H9 (cell line): Measurements from ENCODE around the gene HHEX. TPM values are rescaled to one million over a fixed set of nuclear protein-coding genes. Genes with fewer than 3 reads are reported as not detected.
A peak's percentile ranks its signal among the peaks of the same experiment; 100 is the strongest.

Source experiments
- DNase-seq: peaks from one replicate; pipeline ENCODE4 v3.0.0-alpha.2; 2017
- H2AFZ ChIP-seq: one replicate; pipeline ENCODE4 v1.6.1; 2013; ENCODE audit warnings: mild to moderate bottlenecking, low read length, control low read depth, moderate library complexity
- H2AK5ac ChIP-seq: 2 replicates; pipeline ENCODE4 v1.6.1; 2013; ENCODE audit warnings: low read length, control low read depth, mixed read lengths; ENCODE audit not compliant: insufficient read length
- H2BK120ac ChIP-seq: one replicate; pipeline ENCODE4 v1.6.1; 2013; ENCODE audit warnings: low read depth, mild to moderate bottlenecking, low read length, control low read depth, inconsistent platforms; ENCODE audit not compliant: poor library complexity, severe bottlenecking
- H2BK12ac ChIP-seq: 2 replicates; pipeline ENCODE4 v1.6.1; 2013; ENCODE audit warnings: low read length, control low read depth, mixed read lengths, low read depth; ENCODE audit not compliant: insufficient read length
- H2BK15ac ChIP-seq: 2 replicates; pipeline ENCODE4 v1.6.1; 2013; ENCODE audit warnings: low read depth, low read length, control low read depth
- H2BK20ac ChIP-seq: one replicate; pipeline ENCODE4 v1.6.1; 2013; ENCODE audit warnings: low read depth, mild to moderate bottlenecking, low read length, control low read depth, inconsistent platforms; ENCODE audit not compliant: poor library complexity, severe bottlenecking
- H2BK5ac ChIP-seq: 2 replicates; pipeline ENCODE4 v1.6.1; 2013; ENCODE audit warnings: low read length, control low read depth, mixed read lengths; ENCODE audit not compliant: insufficient read length
- H3K14ac ChIP-seq: 2 replicates; pipeline ENCODE4 v1.6.1; 2013; ENCODE audit warnings: low read length, control low read depth; ENCODE audit not compliant: insufficient read depth
- H3K18ac ChIP-seq: 2 replicates; pipeline ENCODE4 v1.6.1; 2013; ENCODE audit warnings: low read depth, mild to moderate bottlenecking, mixed read lengths, low read length, control low read depth; ENCODE audit not compliant: insufficient read length
- H3K23ac ChIP-seq: 2 replicates; pipeline ENCODE4 v1.6.1; 2013; ENCODE audit warnings: low read length, control low read depth, mixed read lengths, low read depth; ENCODE audit not compliant: insufficient read length
- H3K23me2 ChIP-seq: 2 replicates; pipeline ENCODE4 v1.6.1; 2013; ENCODE audit warnings: low read depth, mild to moderate bottlenecking, mixed read lengths, low read length, control low read depth; ENCODE audit not compliant: insufficient read length, poor library complexity, severe bottlenecking
- H3K27ac ChIP-seq: 2 replicates; pipeline ENCODE4 v1.5.1; 2013; ENCODE audit warnings: low read length, control low read depth, mixed read lengths, low read depth; ENCODE audit not compliant: insufficient read length
- H3K27me3 ChIP-seq: 2 replicates; pipeline ENCODE4 v1.6.1; 2013; ENCODE audit warnings: low read length, control low read depth, inconsistent platforms; ENCODE audit not compliant: insufficient read depth
- H3K4ac ChIP-seq: 2 replicates; pipeline ENCODE4 v1.6.1; 2013; ENCODE audit warnings: low read depth, mild to moderate bottlenecking, control low read depth, inconsistent platforms, low read length, moderate library complexity
- H3K4me1 ChIP-seq: 2 replicates; pipeline ENCODE4 v1.6.1; 2013; ENCODE audit warnings: low read length, control low read depth, inconsistent platforms; ENCODE audit not compliant: insufficient read depth
- H3K4me2 ChIP-seq: 2 replicates; pipeline ENCODE4 v1.6.1; 2013; ENCODE audit warnings: low read length, control low read depth, mixed read lengths; ENCODE audit not compliant: insufficient read length, insufficient read depth
- H3K56ac ChIP-seq: 2 replicates; pipeline ENCODE4 v1.6.1; 2013; ENCODE audit warnings: low read depth, mild to moderate bottlenecking, mixed read lengths, low read length, control low read depth; ENCODE audit not compliant: insufficient read length
- H3K79me1 ChIP-seq: 2 replicates; pipeline ENCODE4 v1.6.1; 2013; ENCODE audit warnings: low read depth, mild to moderate bottlenecking, moderate library complexity, low read length, control low read depth, inconsistent platforms; ENCODE audit not compliant: insufficient read depth, poor library complexity, severe bottlenecking
- H3K79me2 ChIP-seq: 2 replicates; pipeline ENCODE4 v1.6.1; 2013; ENCODE audit warnings: low read length, control low read depth, inconsistent platforms; ENCODE audit not compliant: insufficient read depth
- H3K9ac ChIP-seq: 2 replicates; pipeline ENCODE4 v1.6.1; 2013; ENCODE audit warnings: low read length, control low read depth, mixed read lengths; ENCODE audit not compliant: insufficient read length; ENCODE audit errors: extremely low read depth
- H3K9me3 ChIP-seq: one replicate; pipeline ENCODE4 v1.6.1; 2013; ENCODE audit warnings: low read depth, low read length, inconsistent platforms; ENCODE audit not compliant: control insufficient read depth
- H3T11ph ChIP-seq: one replicate; pipeline ENCODE4 v1.6.1; 2013; ENCODE audit warnings: mild to moderate bottlenecking, low read length, control low read depth, inconsistent platforms
- H4K20me1 ChIP-seq: one replicate; pipeline ENCODE4 v1.6.1; 2013; ENCODE audit not compliant: control insufficient read depth, insufficient read length, insufficient read depth
- H4K5ac ChIP-seq: 2 replicates; pipeline ENCODE4 v1.6.1; 2013; ENCODE audit warnings: low read depth, mild to moderate bottlenecking, mixed read lengths, low read length, control low read depth; ENCODE audit not compliant: insufficient read length
- H4K8ac ChIP-seq: replicated peaks from 2 replicates; pipeline ENCODE4 v1.6.1; 2013; ENCODE audit warnings: low read length, control low read depth, mixed read lengths, low read depth; ENCODE audit not compliant: insufficient read length
- H4K91ac ChIP-seq: 2 replicates; pipeline ENCODE4 v1.6.1; 2013; ENCODE audit warnings: low read depth, mild to moderate bottlenecking, moderate library complexity, mixed read lengths, low read length, control low read depth; ENCODE audit not compliant: insufficient read length
- H3K27ac Mint-ChIP-seq, 3 experiments: 2 replicates in 2 of 3; 3 replicates in 1 of 3; pipeline ENCODE4 v1.8.0; 2020 to 2021; ENCODE audit warnings: mixed read lengths in 3 of 3, mild to moderate bottlenecking in 1 of 3, moderate library complexity in 1 of 3
- H3K27me3 Mint-ChIP-seq: 2 replicates; pipeline ENCODE4 v1.8.0; 2021; ENCODE audit warnings: low read depth, mild to moderate bottlenecking, moderate library complexity, mixed read lengths
- H3K36me3 Mint-ChIP-seq, 3 experiments: 2 replicates in 2 of 3; 3 replicates in 1 of 3; pipeline ENCODE4 v1.8.0; 2020 to 2021; ENCODE audit warnings: low read depth in 3 of 3, mixed read lengths in 3 of 3; ENCODE audit not compliant: insufficient read depth in 1 of 3
- H3K4me1 Mint-ChIP-seq, 2 experiments: 2 replicates each; pipeline ENCODE4 v1.8.0; 2020; ENCODE audit warnings: mixed read lengths in 2 of 2
- H3K4me3 Mint-ChIP-seq, 2 experiments: 2 replicates in 1 of 2; 3 replicates in 1 of 2; pipeline ENCODE4 v1.8.0; 2020 to 2021; ENCODE audit warnings: mild to moderate bottlenecking in 2 of 2, mixed read lengths in 2 of 2, moderate library complexity in 1 of 2
- H3K9me3 Mint-ChIP-seq, 2 experiments: 2 replicates in 1 of 2; 3 replicates in 1 of 2; pipeline ENCODE4 v1.8.0; 2020; ENCODE audit warnings: mild to moderate bottlenecking in 2 of 2, mixed read lengths in 2 of 2, moderate library complexity in 1 of 2
- WGBS: extraction: QIAGEN DNeasy Blood & Tissue Kit; methylation state at CpG from one replicate; pipeline ENCODE4 v1.1.7; 2013; ENCODE audit warnings: missing lambda C conversion rate, low lambda C conversion rate, mixed read lengths; ENCODE audit not compliant: insufficient read length; ENCODE audit errors: extremely low coverage; 5-methylcytosine and 5-hydroxymethylcytosine counted together
- total RNA-seq: library from RNA; stranded (reverse); gene quantifications from 2 replicates; pipeline ENCODE4 v1.2.1, GENCODE V29; 2021
- TF ChIP-seq, protein P1 (sequence below): fragments of 200-600 bp; sonication (generic); conservative IDR thresholded peaks from 3 replicates; pipeline ENCODE4 v1.8.0; 2021; ENCODE audit warnings: antibody characterized with exemption, mild to moderate bottlenecking

HHEX gene
- total RNA-seq, 1 experiment from 2014 or later, result 2.2 TPM

DNA sequence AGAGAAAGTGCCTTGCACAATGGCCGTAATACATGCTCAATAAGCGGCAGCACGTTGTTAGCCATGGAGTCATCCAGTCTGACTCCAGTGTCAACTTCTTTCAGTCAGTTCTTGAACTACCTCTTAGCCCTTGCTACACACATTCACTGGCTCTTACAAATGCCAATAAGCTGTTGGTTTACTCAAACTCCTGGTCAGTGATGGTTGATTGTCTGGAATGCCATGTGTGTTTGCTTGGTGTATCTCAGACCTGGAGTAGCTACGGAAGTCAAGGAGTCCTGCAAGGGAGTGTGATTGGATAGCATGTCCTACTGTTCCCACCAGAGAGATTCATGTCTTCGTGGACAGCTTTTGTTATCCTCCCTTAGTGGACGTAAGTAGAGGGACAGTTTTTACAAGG, 37.4 kb downstream of the HHEX start:
- no peak overlapping the region for H2AK5ac ChIP-seq
- Mint-ChIP-seq H3K9me3 (no peaks in the 10 kb centered on the region), H3K4me1 (peaks cover 21 to 33% of the 10 kb centered on the region in 2 experiments), H3K4me3 (no peak overlapping the region), H3K27ac (0 out of 7 replicates have a peak overlapping the region, but pooled peaks of 1 of the 3 experiments have one; percentile 19), H3K27me3 (peaks cover 7% of the 10 kb centered on the region), H3K36me3 (no peaks in the 10 kb centered on the region)
- H3K14ac ChIP-seq, result no peak overlapping the region
- H4K20me1 ChIP-seq, result no peaks in the 10 kb centered on the region
- H2BK15ac ChIP-seq, result no peak overlapping the region
- no peak overlapping the region for H4K91ac ChIP-seq
- H2BK12ac ChIP-seq, result no peak overlapping the region
- H3K27me3 ChIP-seq, result no peaks in the 10 kb centered on the region
- H4K5ac ChIP-seq, result no peak overlapping the region
- DNase-seq, result no peak
- no peak overlapping the region for H3K18ac ChIP-seq
- H3K4me1 ChIP-seq, result peaks cover 5% of the 10 kb centered on the region
- H3K9ac ChIP-seq, result no peak overlapping the region
- no peaks in the 10 kb centered on the region for H3K23me2 ChIP-seq
- no peak overlapping the region for H2BK20ac ChIP-seq
- no peak overlapping the region for H3K56ac ChIP-seq
- H3K4me2 ChIP-seq, result no peak overlapping the region
- H3K4ac ChIP-seq, result no peak overlapping the region
- no peak overlapping the region for H3K27ac ChIP-seq
- no peaks in the 10 kb centered on the region for H3K79me2 ChIP-seq
- H3K23ac ChIP-seq, result no peak overlapping the region
- no peak overlapping the region for H3T11ph ChIP-seq
- no peak overlapping the region for H2BK5ac ChIP-seq
- no peak overlapping the region for H2AFZ ChIP-seq
- H3K79me1 ChIP-seq, result no peaks in the 10 kb centered on the region
- H2BK120ac ChIP-seq, result no peak overlapping the region
- WGBS, result no CpG with 5 or more reads among the region's 6 CpGs
- TF ChIP-seq, protein P1, sequence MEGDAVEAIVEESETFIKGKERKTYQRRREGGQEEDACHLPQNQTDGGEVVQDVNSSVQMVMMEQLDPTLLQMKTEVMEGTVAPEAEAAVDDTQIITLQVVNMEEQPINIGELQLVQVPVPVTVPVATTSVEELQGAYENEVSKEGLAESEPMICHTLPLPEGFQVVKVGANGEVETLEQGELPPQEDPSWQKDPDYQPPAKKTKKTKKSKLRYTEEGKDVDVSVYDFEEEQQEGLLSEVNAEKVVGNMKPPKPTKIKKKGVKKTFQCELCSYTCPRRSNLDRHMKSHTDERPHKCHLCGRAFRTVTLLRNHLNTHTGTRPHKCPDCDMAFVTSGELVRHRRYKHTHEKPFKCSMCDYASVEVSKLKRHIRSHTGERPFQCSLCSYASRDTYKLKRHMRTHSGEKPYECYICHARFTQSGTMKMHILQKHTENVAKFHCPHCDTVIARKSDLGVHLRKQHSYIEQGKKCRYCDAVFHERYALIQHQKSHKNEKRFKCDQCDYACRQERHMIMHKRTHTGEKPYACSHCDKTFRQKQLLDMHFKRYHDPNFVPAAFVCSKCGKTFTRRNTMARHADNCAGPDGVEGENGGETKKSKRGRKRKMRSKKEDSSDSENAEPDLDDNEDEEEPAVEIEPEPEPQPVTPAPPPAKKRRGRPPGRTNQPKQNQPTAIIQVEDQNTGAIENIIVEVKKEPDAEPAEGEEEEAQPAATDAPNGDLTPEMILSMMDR, result no peak
- H3K9me3 ChIP-seq, result no peaks in the 10 kb centered on the region
- no peak overlapping the region for H4K8ac ChIP-seq
